BLaER1 treated with 17β-estradiol and CSF1 and Interleukin-3, amounts not matched to agents 10 nM and 100 nM (cell line): ENCODE results near the gene NUP214.

Experiments
- H3K27ac ChIP-seq, 11 experiments: shearing (Covaris generic); formaldehyde crosslinking; 2 replicates each; pipeline ENCODE4 v1.8.1; 2022
- H3K27me3 ChIP-seq, 11 experiments: shearing (Covaris generic); formaldehyde crosslinking; 2 replicates each; pipeline ENCODE4 v1.8.1; 2022
- H3K36me3 ChIP-seq, 11 experiments: shearing (Covaris generic); formaldehyde crosslinking; 2 replicates each; pipeline ENCODE4 v1.8.1; 2022
- H3K4me1 ChIP-seq, 10 experiments: shearing (Covaris generic); formaldehyde crosslinking; 2 replicates each; pipeline ENCODE4 v1.8.1; 2022
- H3K4me2 ChIP-seq, 11 experiments: shearing (Covaris generic); formaldehyde crosslinking; 2 replicates each; pipeline ENCODE4 v1.8.1; 2022
- H3K4me3 ChIP-seq, 10 experiments: shearing (Covaris generic); formaldehyde crosslinking; 2 replicates each; pipeline ENCODE4 v1.8.1; 2022
- H3K9ac ChIP-seq, 11 experiments: shearing (Covaris generic); formaldehyde crosslinking; 2 replicates each; pipeline ENCODE4 v1.8.1; 2022
- H3K9me3 ChIP-seq, 11 experiments: shearing (Covaris generic); formaldehyde crosslinking; replicated peaks in 1 of 11; 2 replicates each; pipeline ENCODE4 v1.8.1; 2022
- H4K20me1 ChIP-seq, 11 experiments: shearing (Covaris generic); formaldehyde crosslinking; 2 replicates each; pipeline ENCODE4 v1.8.1; 2022
- Cebpa-rat ChIP-seq, 11 experiments: shearing (Covaris generic); IDR thresholded peaks; 2 replicates each; pipeline ENCODE4 v1.8.1; 2022

Gene NUP214

GRCh38 chr9:131125288-131126058 lies at the start of gene NUP214:
NUP214 (plus strand) TSS chr9:131125586; CDS start chr9:131125705, 119 bp downstream.
- Histone ChIP-seq H3K9ac (peak within 1 kb of the TSS; percentile 85 to 97 (median 91)), H3K9me3 (no peaks in the 10 kb centered on the region), H3K4me1 (peaks cover 18 to 23% (median 19%) of the 10 kb centered on the region in 10 experiments), H3K27ac (peak within 1 kb of the TSS; percentile 78 to 92 (median 83)), H3K36me3 (peaks cover 32 to 40% (median 39%) of the 10 kb centered on the region in 11 experiments), H3K4me3 (peak within 1 kb of the TSS; percentile 78 to 92 (median 84)), H3K4me2 (peak within 1 kb of the TSS; percentile 89 to 99 (median 95)), H3K27me3 (no peaks in the 10 kb centered on the region), H4K20me1 (peaks cover 0 to 24% (median 0%) of the 10 kb centered on the region in 11 experiments; a peak in 6 of 22 replicates)
- no peak for TF ChIP-seq Cebpa-rat (IDR thresholded peaks at IDR 0.05)

- no peaks in the 10 kb centered on the region for H3K36me3 ChIP-seq
- no peak for TF ChIP-seq Cebpa-rat (IDR thresholded peaks at IDR 0.05)
- no peak overlapping the region for H3K27ac ChIP-seq
- no peaks in the 10 kb centered on the region for H4K20me1 ChIP-seq
- H3K4me2 ChIP-seq: no peak overlapping the region; a peak in 1 of 22 replicates
- H3K27me3 ChIP-seq: no peaks in the 10 kb centered on the region
- no peaks in the 10 kb centered on the region for H3K9me3 ChIP-seq
- no peak overlapping the region for H3K9ac ChIP-seq
- H3K4me1 ChIP-seq: peaks cover 0 to 6% (median 0%) of the 10 kb centered on the region in 10 experiments; a peak in 3 of 20 replicates
- no peak overlapping the region for H3K4me3 ChIP-seq
These were observed 48.8 kb upstream of the NUP214 start for GRCh38 chr9:131076347-131077195.

- Histone ChIP-seq H3K4me1 (peaks cover 0 to 17% (median 0%) of the 10 kb centered on the region in 10 experiments; a peak in 5 of 20 replicates), H3K27ac (no peak overlapping the region), H3K36me3 (no peaks in the 10 kb centered on the region), H3K9ac (no peak overlapping the region), H3K9me3 (no peaks in the 10 kb centered on the region), H3K4me3 (no peak overlapping the region), H3K4me2 (no peak overlapping the region), H3K27me3 (no peaks in the 10 kb centered on the region), H4K20me1 (no peaks in the 10 kb centered on the region)
- no peak for TF ChIP-seq Cebpa-rat (IDR thresholded peaks at IDR 0.05)
These were observed 46.7 kb upstream of the NUP214 start for GRCh38 chr9:131078427-131079366.

GRCh38 chr9:131080589-131080988 lies 44.8 kb upstream of the NUP214 start:
- peaks cover 9 to 35% (median 17%) of the 10 kb centered on the region in 10 experiments for H3K4me1 ChIP-seq
- no peaks in the 10 kb centered on the region for H4K20me1 ChIP-seq
- H3K4me2 ChIP-seq: no peak overlapping the region
- H3K9me3 ChIP-seq: no peaks in the 10 kb centered on the region
- H3K36me3 ChIP-seq: no peaks in the 10 kb centered on the region
- H3K4me3 ChIP-seq: no peak overlapping the region
- no peak overlapping the region for H3K9ac ChIP-seq
- no peak for TF ChIP-seq Cebpa-rat (IDR thresholded peaks at IDR 0.05)
- H3K27me3 ChIP-seq: no peaks in the 10 kb centered on the region
- no peak overlapping the region for H3K27ac ChIP-seq

- H3K36me3 ChIP-seq: no peaks in the 10 kb centered on the region
- no peaks in the 10 kb centered on the region for H4K20me1 ChIP-seq
- H3K4me1 ChIP-seq: peaks cover 9 to 29% (median 17%) of the 10 kb centered on the region in 10 experiments
- no peak overlapping the region for H3K9ac ChIP-seq
- no peak overlapping the region for H3K4me3 ChIP-seq
- H3K27ac ChIP-seq: no peak overlapping the region
- no peak for TF ChIP-seq Cebpa-rat (IDR thresholded peaks at IDR 0.05)
- no peak overlapping the region for H3K4me2 ChIP-seq
- H3K9me3 ChIP-seq: no peaks in the 10 kb centered on the region
- no peaks in the 10 kb centered on the region for H3K27me3 ChIP-seq
These were observed 43.5 kb upstream of the NUP214 start for GRCh38 chr9:131081868-131082267.

- TF ChIP-seq Cebpa-rat (IDR thresholded peaks at IDR 0.05): no peak
- Histone ChIP-seq H3K27me3 (no peaks in the 10 kb centered on the region), H3K9me3 (no peaks in the 10 kb centered on the region), H3K4me2 (0 out of 22 replicates have a peak overlapping the region, but pooled peaks of 1 of the 11 experiments have one; percentile 13), H4K20me1 (no peaks in the 10 kb centered on the region), H3K27ac (no peak overlapping the region), H3K9ac (no peak overlapping the region), H3K4me3 (no peak overlapping the region), H3K36me3 (no peaks in the 10 kb centered on the region), H3K4me1 (peaks cover 9 to 29% (median 17%) of the 10 kb centered on the region in 10 experiments)
These were observed 42.4 kb upstream of the NUP214 start for GRCh38 chr9:131082774-131083512.

GRCh38 chr9:131084661-131085369 lies 40.6 kb upstream of the NUP214 start:
- Histone ChIP-seq H3K27me3 (no peaks in the 10 kb centered on the region), H3K9me3 (no peaks in the 10 kb centered on the region), H4K20me1 (no peaks in the 10 kb centered on the region), H3K4me3 (no peak overlapping the region), H3K27ac (peak overlapping the region in 5 of 11 experiments; percentile 14 to 61 (median 35); a peak in 8 of 22 replicates), H3K9ac (peak overlapping the region in 2 of 11 experiments; percentile 11 to 24; a peak in 1 of 22 replicates), H3K4me1 (peaks cover 9 to 29% (median 17%) of the 10 kb centered on the region in 10 experiments), H3K4me2 (peak overlapping the region; percentile 41 to 77 (median 60)), H3K36me3 (no peaks in the 10 kb centered on the region)
- peak in 1 of 11 experiments; percentile 35; a peak in 1 of 22 replicates for TF ChIP-seq Cebpa-rat (IDR thresholded peaks at IDR 0.05)
